BE2C (cell line): ENCODE measurements around the gene ARHGEF9. TPM values are rescaled to one million over a fixed set of nuclear protein-coding genes. Genes with fewer than 3 reads are reported as not detected.
"Not testable (repeated sequence)": the region's sequence is repeated elsewhere in the genome, so short reads cannot be mapped to it uniquely, and the experiment has no call there.

Source experiments
- DNase-seq: peaks from one replicate; pipeline ENCODE4 v3.0.0-alpha.2; 2020
- H3K27me3 ChIP-seq: fragments of 250-450 bp; sonication (Bioruptor Pico); 2 replicates; pipeline ENCODE4 v1.5.1; 2020; ENCODE audit warnings: mild to moderate bottlenecking
- H3K36me3 ChIP-seq: fragments of 250-450 bp; sonication (Bioruptor Pico); 2 replicates; pipeline ENCODE4 v1.5.1; 2020; ENCODE audit warnings: mild to moderate bottlenecking
- H3K4me1 ChIP-seq: fragments of 250-450 bp; sonication (Bioruptor Pico); 2 replicates; pipeline ENCODE4 v1.5.1; 2020
- H3K4me3 ChIP-seq: 2 replicates; pipeline ENCODE4 v1.5.1; 2011; ENCODE audit warnings: low read depth, low read length
- H3K9me3 ChIP-seq: fragments of 250-450 bp; sonication (Bioruptor Pico); 2 replicates; pipeline ENCODE4 v1.5.1; 2020
- polyA plus RNA-seq: library from polyadenylated mRNA; unstranded; fragments of >200 nt; gene quantifications from one replicate; pipeline ENCODE4 v1.2.1, GENCODE V29; 2012; ENCODE audit warnings: low read depth, missing spikeins; ENCODE audit not compliant: insufficient read length, insufficient read depth
- TF ChIP-seq, protein P1 (sequence below): IDR thresholded peaks from 2 replicates; pipeline ENCODE4 v1.5.1; 2012; ENCODE audit warnings: mild to moderate bottlenecking, low read depth, low read length

Gene ARHGEF9
- 14.9 TPM for polyA plus RNA-seq

DNA sequence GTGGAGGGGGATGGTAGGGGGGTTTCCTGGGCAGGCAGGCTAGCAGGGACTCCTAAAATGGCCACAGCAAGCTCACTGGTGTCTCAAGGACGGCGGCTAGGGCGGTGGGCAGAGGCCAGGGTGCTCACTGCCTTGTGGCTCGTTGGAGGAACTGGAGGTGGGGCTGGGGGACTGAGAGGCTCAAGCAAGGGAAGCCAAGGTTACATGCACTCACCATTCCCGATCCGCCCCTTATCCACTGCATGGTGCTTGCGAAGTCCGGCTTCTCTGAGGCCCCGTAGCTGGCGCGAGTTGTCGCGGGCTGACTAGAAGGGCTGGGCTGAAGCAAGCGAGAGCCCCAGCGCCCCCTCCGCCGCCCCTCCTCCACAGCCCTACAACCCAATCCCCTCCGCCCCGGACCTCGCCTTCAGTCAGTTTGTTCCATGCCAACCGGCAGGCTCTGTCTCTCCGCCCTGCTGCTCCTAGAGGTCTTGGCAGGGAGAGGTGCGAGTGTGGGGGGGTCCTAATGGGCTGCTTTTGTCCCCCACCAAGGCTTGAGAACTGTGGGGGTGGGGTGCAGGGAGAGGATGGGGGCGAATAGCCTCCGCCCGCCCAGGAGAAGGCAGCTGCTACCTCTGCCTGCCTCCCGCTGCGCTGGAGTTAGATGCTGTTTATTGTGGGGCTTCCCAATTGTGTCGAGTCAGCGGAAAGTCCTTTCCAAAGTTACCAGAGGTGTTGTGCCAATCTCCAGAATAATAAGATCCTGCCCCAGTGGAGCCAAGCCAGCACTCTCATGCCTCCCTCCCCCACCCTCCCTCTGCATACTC lies at the start of gene ARHGEF9:
Gene ARHGEF9, minus strand, starts transcription at position 313 of the 806 bp plus-strand sequence. Its CDS starts 69 bp downstream, at position 244.
- peak within 1 kb of the TSS; percentile 37 for H3K4me3 ChIP-seq
- DNase-seq, result peak; percentile 13
- TF ChIP-seq, protein P1, sequence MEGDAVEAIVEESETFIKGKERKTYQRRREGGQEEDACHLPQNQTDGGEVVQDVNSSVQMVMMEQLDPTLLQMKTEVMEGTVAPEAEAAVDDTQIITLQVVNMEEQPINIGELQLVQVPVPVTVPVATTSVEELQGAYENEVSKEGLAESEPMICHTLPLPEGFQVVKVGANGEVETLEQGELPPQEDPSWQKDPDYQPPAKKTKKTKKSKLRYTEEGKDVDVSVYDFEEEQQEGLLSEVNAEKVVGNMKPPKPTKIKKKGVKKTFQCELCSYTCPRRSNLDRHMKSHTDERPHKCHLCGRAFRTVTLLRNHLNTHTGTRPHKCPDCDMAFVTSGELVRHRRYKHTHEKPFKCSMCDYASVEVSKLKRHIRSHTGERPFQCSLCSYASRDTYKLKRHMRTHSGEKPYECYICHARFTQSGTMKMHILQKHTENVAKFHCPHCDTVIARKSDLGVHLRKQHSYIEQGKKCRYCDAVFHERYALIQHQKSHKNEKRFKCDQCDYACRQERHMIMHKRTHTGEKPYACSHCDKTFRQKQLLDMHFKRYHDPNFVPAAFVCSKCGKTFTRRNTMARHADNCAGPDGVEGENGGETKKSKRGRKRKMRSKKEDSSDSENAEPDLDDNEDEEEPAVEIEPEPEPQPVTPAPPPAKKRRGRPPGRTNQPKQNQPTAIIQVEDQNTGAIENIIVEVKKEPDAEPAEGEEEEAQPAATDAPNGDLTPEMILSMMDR, result no peak
- no peaks in the 10 kb centered on the region for H3K36me3 ChIP-seq
- H3K27me3 ChIP-seq, result no peaks in the 10 kb centered on the region
- H3K4me1 ChIP-seq, result no peaks in the 10 kb centered on the region
- no peaks in the 10 kb centered on the region for H3K9me3 ChIP-seq

DNA sequence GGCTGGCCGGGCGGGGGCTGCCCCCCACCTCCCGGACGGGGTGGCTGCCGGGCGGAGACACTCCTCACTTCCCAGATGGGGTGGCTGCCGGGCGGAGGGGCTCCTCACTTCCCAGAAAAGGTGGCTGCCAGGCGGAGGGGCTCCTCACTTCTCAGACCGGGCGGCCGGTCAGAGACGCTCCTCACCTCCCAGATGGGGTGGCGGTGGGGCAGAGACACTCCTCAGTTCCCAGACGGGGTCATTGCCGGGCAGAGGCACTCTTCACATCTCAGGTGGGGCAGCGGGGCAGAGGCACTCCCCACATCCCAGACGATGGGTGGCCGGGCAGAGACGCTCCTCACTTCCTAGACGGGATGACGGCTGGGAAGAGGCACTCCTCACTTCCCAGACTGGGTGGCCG lies 40.4 kb upstream of the ARHGEF9 start:
- H3K9me3 ChIP-seq, H3K27me3 ChIP-seq, H3K4me1 ChIP-seq, H3K4me3 ChIP-seq, H3K36me3 ChIP-seq, DNase-seq: not testable (repeated sequence)

DNA sequence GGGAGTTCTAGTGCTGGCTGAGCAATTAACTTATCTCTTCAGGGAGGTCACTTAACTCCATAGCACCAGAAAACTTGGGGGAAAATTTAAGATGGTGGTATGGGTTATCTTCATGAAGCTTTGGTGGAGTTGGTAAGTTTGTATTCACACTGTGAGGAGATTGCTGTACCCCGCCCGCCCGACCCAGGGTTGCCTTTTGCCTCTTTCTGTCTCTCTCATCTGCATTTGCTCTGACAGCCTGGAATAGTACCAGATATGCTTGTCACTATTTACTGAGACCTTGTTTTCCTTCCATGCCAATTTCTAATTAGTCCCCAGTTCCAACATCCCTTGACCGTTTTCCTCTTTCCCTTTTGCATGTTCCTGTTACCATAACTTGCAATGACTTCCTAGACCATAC lies 33.1 kb upstream of the ARHGEF9 start:
- DNase-seq, result no peak
- H3K4me3 ChIP-seq, result no peak overlapping the region
- no peaks in the 10 kb centered on the region for H3K27me3 ChIP-seq
- TF ChIP-seq, protein P1, result no peak
- no peaks in the 10 kb centered on the region for H3K4me1 ChIP-seq
- H3K36me3 ChIP-seq, result no peaks in the 10 kb centered on the region
- H3K9me3 ChIP-seq, result no peaks in the 10 kb centered on the region

DNA sequence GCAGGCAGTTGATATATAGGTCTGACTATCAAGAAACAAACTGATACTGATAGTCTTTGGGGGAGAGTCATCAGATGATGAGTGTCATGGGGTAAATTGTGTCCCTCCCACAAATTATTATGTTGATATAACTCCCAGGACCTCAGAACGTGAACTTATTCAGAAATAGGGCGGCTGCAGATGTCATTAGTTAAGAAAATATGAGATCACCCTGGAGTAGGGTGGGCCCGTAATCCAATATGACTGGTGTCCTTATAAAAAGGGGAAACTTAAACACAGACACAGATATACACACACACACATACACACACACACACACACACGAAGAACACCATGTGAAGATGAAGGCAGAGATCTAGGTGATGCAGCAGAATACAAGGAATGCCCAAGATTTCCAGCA lies 32.7 kb upstream of the ARHGEF9 start:
- TF ChIP-seq, protein P1, result no peak
- Histone ChIP-seq H3K4me1 (no peaks in the 10 kb centered on the region), H3K27me3 (no peaks in the 10 kb centered on the region), H3K36me3 (no peaks in the 10 kb centered on the region), H3K9me3 (no peaks in the 10 kb centered on the region), H3K4me3 (no peak overlapping the region)
- DNase-seq, result no peak

DNA sequence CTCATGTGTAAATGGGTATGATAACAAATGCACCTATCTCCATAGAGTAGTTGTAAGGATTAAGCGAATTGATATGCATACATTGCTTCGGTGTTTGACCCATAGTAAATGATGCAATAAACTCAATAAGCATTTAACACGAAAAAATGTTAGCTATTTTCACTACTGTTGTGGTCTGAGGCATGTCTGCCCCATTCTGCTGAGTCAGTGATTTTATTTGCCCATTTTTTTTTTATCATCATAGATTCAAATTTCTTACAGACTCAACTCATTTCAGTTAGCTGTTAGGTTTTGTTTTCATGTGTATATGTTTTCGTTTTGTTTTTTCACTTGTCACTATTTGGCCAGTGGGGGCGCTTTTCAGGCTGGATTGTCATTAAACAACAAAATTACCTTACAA lies 27.8 kb upstream of the ARHGEF9 start:
- DNase-seq, result no peak
- Histone ChIP-seq H3K27me3 (no peaks in the 10 kb centered on the region), H3K9me3 (no peaks in the 10 kb centered on the region), H3K36me3 (no peaks in the 10 kb centered on the region), H3K4me1 (no peaks in the 10 kb centered on the region), H3K4me3 (no peak overlapping the region)
- TF ChIP-seq, protein P1, result no peak

DNA sequence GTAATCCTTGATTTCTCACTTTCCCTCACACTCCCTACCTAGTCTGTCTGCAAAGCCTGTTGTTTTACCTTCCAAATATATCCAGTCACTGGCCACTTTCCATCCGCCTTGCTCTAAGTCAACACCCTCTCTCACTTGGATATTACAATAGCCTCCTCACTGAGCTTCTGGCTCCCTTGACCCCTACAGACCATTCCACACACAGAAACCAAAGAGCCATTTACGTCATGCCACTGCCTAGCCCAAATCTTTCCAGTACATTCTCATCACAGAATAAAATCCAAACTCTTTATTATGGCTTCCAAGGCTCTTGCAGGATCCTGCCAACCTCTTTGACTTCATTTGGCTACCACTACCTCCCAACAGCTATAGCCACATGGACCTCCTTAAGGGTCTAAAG lies 25.7 kb upstream of the ARHGEF9 start:
- no peaks in the 10 kb centered on the region for H3K4me1 ChIP-seq
- H3K9me3 ChIP-seq, result no peaks in the 10 kb centered on the region
- TF ChIP-seq, protein P1, result no peak
- no peak overlapping the region for H3K4me3 ChIP-seq
- DNase-seq, result no peak
- H3K36me3 ChIP-seq, result no peaks in the 10 kb centered on the region
- no peaks in the 10 kb centered on the region for H3K27me3 ChIP-seq
